HuH-7 (cell line): ENCODE measurements around the gene ENDOV.

Source experiments
- DNase-seq: peaks from one replicate; pipeline ENCODE4 v3.0.0; 2011; ENCODE audit warnings: low spot score

The ENDOV gene

DNA sequence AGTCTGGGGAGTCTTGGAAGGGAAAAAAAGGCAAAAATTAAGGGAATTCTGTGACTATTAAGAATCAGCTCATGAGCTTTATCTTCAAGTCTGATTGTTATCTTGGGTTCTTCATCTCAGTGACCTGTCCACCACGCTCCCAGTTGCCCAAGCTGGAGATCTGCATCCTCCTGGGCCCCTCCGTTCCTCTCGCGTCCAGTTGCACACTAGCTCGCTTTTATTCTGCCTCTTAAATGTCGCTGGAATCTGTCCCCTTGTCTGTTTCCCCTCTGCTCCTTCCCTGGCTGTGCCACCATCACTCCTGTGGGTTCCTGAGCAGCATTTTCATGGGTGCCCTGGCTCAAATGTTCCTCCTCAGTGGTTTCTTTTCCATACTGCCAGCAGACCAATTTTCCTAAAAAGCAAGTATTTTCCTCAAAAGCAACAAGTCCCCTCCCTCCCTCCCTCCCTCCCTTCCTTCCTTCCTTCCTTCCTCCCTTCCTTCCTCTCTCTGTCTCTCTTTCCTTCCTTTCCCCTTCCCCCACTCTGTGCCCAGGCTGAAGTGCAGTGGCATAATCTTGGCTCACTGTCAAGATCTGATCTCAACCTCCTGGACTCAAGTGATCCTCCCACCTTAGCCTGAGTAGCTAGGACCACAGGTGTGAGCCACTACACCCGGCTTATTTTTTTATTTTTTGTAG, 1.4 kb downstream of the ENDOV start:
- no peak for DNase-seq

DNA sequence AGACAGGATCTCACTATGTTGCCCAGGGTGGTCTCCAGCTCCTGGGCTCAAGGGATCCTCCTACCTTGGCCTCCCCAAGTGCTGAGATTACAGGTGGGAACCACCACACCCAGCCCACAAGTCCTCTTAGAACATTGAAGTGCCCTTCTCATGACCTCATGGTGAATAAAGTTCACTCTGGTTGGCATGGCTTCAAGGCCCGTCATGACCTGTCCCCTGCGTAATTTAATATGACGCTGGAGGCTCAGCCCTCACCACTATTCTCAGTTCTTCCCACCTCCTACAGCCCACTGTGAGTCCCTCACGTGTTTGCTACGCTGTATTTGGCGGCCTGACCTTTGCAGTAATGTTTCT, 1.9 kb downstream of the ENDOV start:
- DNase-seq = peak; percentile 6

GRCh38 chr17:80418589-80418988, 3.6 kb downstream of the ENDOV start:
- DNase-seq = no peak

DNA sequence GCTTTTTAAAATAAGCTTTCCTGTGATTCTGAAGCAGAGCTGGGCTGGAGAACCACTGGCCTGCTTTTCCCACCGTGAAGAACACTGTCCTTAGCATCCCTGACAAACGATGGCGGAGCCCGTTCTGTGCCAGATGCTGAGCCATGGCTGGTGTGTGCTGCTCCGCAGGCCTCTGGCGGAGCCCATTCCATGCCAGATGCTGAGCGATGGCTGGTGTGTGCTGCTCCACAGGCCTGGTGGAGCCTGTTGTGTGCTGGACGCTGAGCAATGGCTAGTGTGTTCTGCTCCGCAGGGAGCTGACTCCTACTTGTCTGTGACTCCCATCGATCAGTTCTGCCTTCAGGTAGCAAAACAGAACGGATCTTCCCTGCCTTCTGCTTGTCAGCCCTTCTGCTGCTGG, 4.3 kb downstream of the ENDOV start:
- no peak for DNase-seq

- no peak for DNase-seq
Measured at GRCh38 chr17:80421381-80422090, 6.6 kb downstream of the ENDOV start.

- DNase-seq = no peak
Measured at GRCh38 chr17:80422276-80422675, 7.3 kb downstream of the ENDOV start.

DNA sequence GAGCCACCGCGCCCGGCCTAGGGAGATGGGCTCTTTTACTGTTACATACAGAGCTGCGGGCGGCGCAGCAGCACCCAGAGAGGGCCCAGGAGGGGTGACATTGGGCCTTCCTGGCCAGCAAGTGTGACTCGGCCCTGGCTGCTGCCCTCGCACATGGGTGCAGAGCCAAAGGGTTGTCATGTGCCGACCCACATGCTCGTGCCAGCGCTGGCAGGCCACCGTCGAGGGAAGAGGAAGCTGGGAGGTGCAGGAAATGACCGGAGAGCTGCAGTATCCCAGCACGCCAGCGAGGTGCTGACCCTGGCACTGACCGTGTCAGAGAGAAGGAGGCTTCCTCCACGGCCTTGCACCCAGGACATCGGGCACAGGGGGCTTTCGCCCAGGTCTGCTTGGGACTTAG, 8.0 kb downstream of the ENDOV start:
- no peak for DNase-seq

GRCh38 chr17:80423536-80424225, 8.7 kb downstream of the ENDOV start:
- no peak for DNase-seq

GRCh38 chr17:80424261-80424660, 9.3 kb downstream of the ENDOV start:
- DNase-seq = no peak

DNA sequence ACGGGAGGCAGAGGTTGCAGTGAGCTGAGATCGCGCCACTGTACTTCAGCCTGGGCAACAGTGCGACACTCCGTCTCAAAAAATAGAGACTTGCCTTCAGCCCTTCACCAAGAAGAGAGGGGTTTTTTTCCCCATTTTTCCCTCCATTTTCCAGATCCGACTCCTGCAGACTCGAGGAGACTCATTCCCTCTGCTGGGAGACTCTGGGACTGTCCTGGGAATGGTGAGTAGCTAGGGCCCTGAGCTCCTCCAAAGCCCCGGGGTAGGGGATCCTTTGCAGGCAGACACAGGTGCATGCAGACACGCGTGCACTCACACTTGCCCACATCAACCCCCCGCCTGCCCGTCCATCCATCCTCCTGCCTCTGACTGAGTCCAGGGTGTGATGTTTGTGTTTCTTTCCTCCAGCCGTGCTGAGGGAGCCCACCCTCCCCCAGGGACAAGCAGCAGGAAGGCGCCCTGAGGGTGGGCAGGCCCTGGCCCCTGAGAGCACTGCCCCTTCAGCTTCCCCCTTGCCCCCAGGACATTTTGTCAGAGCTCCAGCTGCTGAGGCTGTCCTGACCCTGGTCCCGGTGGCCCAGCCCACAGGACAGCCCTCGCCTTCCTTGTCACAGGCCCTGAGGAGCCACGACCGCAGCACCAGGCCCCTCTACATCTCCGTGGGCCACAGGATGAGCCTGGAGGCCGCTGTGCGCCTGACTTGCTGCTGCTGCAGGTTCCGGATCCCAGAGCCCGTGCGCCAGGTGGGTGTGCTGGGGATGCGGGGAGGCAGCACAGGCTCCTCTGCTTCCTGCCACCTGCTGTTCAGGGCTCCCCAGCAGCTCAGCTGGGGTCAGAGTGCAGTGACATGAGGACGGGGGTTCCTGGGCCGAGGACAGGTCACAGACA, 10.2 kb downstream of the ENDOV start:
- no peak for DNase-seq

GRCh38 chr17:80425835-80426426, 11.0 kb downstream of the ENDOV start:
- DNase-seq = no peak

- DNase-seq = peak; percentile 99
Measured at GRCh38 chr17:80426671-80427326, 11.8 kb downstream of the ENDOV start.

DNA sequence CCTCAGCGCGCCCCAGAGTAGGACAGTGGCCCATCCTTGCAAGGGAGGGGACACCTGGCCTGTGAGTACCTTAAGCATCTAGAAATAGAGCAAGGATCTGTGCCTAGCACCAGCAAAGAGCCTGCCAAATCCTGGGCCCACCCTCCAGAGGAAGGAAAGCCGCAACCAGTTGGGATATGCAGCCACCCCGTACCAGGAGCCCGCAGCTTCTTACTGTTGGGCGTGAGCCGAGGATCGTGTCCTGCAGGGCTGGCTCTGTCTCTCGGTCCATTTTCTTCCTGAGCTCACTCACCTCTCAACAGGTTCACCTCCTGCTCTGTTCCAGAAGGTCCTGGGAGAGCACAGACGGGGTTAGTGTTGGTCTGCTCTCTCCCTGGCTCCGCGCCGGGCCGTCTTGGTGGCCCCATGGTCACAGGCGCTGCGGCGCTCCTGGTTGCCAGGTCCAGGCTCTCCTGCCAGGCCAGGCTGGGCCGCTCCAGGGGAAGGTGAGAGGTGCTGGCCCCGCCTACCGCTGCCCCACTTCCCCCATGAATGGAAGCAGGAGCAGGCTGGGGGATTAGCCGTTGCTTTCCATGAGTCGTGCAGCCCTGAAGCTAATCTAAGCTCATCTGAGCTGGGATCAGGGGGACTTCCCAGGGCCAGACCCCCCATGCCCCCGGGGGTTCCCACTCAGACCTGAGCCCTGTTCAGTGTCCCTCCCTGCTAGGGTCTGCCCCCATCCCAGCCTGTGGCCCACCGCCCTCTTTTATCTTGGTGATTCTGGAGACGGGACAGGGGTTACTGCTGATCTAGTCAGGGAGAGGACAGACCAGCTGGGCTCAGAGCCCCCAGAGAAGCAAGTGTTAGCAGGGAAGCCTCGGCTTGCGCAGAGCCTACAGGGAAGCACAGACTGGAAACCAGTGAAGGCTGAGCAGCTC, 12.7 kb downstream of the ENDOV start:
- DNase-seq = no peak

- DNase-seq = no peak
Measured at GRCh38 chr17:80428363-80428762, 13.4 kb downstream of the ENDOV start.

DNA sequence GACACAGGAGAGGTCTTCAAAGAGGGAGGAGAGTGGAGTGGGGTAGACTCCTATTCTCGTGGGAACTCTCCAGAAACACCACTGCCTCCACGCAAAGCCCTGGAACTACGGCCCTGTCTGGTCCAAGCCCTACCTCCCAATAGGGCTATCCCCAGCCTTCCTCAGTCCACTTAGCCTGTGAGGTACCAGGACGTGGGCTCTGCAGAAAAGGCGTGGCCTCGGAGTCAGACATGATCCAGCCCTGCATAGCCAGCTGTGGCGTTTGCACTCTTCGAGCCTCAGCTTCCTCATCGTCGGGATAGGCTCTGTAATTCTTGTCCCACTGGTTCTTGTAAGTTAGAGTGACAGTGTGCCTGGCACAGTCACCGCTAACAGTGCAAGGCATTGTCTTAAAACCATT, 13.8 kb downstream of the ENDOV start:
- DNase-seq = no peak

DNA sequence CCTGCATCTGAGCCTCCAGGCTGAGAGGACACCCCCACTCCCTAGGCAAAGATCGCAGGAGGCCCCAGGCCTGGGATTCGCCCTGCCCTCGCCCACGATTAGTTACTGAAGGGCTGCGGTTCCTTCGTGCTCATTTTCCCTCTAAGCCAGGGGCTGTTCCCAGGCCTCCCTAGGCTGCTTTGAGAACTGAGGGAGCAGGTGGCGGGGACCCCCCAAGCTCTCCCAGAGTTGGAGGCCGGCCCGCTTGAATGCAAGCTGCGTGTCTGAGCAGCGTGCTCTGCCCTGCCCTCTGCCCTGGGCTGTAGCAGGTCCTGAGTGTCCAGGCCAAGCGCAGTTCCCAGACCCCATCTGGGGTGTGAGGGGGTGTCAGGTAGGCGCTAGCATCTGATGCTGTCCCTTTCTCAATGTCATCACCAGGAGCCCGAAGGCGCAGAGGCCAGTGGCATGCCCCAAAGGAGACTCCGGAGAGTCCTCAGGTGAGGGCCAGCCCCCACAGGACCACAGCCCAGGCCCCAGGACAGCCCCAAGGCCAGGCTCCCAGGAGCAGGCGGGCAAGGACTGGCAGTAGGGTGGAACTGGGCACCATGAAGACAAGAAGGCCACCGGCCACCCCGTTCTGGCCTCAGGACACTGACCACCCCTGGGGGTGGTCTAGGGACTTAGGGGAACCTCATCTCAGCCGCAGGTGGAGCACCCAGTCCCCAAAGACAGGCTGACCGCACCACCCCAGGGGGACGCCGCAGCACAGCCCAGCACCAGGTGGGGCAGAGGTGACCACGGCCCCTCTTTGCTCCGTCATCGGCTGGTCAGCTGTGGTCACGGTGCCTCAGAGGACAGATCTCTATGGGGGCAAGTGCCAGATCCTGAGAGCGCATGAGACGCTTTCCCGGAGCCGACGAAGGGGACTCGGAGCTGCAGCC, 14.6 kb downstream of the ENDOV start:
- DNase-seq = no peak

- no peak for DNase-seq
Measured at GRCh38 chr17:80430446-80431245, 15.7 kb downstream of the ENDOV start.
